ENCODE measurements around the gene SLC9A5.

SLC9A5 gene

GRCh38 chr16:67248401-67249177 lies at the start of gene SLC9A5:
Gene SLC9A5 (plus strand): TSS chr16:67248979. CDS start chr16:67249015, 36 bp downstream.
- peak in 1 of 2 donors; percentile 22 for DNase-seq (ENCODE audit: low read depth in 1 of 2, low spot score in 1 of 2)

- DNase-seq (ENCODE audit: low read depth in 1 of 2, low spot score in 1 of 2), result no peak
Observed at GRCh38 chr16:67199011-67199807, 49.6 kb upstream of the SLC9A5 start, which contains the start of gene ELMO3. Gene ELMO3 (plus strand): TSS chr16:67199131. CDS start chr16:67199327, 196 bp downstream.

GRCh38 chr16:67199808-67200198 lies 49.0 kb upstream of the SLC9A5 start:
- DNase-seq (ENCODE audit: low read depth in 1 of 2, low spot score in 1 of 2), result no peak

- DNase-seq (ENCODE audit: low read depth in 1 of 2, low spot score in 1 of 2), result no peak
Observed at GRCh38 chr16:67200491-67200890, 48.3 kb upstream of the SLC9A5 start.

GRCh38 chr16:67201411-67202345 lies 47.1 kb upstream of the SLC9A5 start:
- no peak for DNase-seq (ENCODE audit: low read depth in 1 of 2, low spot score in 1 of 2)

DNA sequence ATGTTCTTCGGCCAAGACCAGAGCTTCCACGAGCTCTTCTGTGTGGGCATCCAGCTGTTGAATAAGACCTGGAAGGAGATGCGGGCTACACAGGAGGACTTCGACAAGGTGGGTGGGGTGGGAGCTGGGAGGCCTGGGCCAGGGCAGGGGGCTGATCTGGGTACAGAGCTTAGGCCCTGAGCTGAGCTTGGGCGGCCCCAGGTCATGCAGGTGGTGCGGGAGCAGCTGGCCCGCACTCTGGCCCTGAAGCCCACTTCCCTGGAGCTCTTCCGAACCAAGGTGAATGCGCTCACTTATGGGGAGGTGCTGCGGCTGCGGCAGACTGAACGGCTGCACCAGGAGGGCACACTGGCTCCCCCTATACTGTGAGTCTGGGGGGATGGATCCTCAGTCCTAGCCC lies 46.4 kb upstream of the SLC9A5 start:
- DNase-seq (ENCODE audit: low read depth in 1 of 2, low spot score in 1 of 2), result no peak

DNA sequence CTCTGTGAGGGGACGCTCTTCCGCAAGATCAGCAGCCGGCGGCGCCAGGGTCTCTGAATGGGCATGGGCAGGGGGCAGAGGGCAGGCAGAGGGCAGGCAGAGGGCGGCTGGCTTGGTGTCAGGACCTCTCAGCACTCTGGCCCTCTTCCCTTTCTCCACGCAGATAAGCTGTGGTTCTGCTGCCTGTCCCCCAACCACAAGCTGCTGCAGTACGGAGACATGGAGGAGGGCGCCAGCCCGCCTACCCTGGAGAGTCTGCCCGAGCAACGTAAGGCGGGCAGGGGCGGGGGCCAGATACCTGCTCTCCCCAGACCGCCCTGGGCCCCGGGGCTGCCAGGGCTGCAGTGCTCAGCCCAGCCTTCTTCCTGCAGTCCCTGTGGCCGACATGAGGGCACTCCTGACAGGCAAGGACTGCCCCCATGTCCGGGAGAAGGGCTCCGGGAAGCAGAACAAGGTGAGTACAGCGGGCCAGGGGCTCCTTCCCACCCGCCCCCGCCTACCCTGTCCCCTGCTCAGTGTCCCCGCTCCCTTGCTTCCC lies 45.8 kb upstream of the SLC9A5 start:
- DNase-seq (ENCODE audit: low read depth in 1 of 2, low spot score in 1 of 2), result no peak

- DNase-seq (ENCODE audit: low read depth in 1 of 2, low spot score in 1 of 2), result no peak
Observed at GRCh38 chr16:67204076-67204475, 44.7 kb upstream of the SLC9A5 start.

DNA sequence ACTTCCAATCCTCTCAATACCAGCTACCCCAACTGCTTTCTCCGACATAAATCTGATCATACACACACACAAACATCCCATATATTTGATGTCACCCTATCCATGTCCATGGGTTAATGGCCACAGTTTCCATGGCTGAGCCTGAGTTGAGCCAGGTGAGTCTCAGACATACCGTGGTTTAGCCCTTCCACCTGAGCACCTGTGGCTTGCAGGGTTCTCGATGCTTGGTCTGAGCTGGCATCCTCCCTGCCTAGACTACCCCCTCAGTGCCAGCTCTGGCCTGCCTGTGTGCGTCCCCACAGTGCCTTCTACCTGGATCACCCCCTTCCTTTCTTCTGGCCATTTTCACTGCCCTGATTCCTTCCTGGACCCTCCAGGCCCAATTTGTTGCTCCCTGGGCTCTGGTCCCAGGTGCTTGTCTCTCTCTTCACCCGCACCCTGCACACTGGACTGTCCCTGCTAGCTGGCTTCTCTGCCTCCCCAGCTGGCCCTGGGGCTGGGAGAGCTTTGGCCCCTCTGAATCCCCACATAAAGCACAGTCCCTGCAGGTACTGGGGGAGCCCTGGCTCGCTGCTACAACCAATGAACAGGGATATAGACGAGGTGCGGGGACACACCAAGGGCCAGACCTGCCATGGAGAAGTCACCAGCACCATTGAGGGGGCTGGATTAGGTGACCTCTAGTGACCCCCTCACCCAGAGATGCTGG lies 42.5 kb upstream of the SLC9A5 start:
- no peak for DNase-seq (ENCODE audit: low read depth in 1 of 2, low spot score in 1 of 2)

- DNase-seq (ENCODE audit: low read depth in 1 of 2, low spot score in 1 of 2), result no peak
Observed at GRCh38 chr16:67206838-67207248, 41.9 kb upstream of the SLC9A5 start.

DNA sequence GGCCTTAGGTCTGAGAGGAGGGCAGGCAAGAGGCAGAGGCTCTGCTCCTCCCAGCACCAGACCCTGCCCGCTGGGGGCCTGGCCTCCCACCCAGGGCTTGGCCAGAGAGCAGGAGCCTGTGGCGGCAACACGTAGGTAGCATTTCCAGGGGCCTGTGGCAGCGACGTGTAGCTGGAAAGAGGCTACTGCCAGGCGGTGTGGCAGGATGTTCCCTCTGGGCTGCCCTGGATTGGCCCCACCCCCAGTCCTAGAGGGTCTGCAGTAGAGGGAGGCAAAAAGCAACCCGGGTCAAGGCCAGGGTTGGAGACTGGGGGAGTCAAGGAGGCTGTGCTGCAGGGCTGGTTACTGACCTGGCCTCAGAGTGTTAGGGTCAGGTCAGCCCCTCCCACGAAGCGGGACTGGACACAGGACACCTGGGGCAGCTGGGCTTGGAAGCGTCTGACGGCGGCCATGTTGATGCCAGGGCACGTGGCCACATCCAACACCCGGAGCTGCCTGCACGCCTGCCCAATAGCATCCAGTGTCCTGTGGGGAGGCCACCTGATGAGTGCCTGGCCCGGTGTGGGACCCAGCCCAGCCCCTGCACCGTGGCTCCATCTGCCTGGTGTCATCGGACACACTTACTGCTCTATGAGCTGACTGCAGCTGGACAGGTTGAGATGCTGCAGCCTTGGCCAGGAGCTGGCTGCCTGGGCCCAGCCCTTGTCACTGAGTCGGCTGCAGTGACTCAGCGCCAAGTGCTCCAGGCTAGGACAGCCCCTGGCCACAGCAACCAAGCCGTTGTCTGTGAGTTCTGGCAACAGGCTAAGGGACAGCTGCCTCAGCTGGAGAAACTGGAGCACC lies 41.3 kb upstream of the SLC9A5 start:
- no peak for DNase-seq (ENCODE audit: low read depth in 1 of 2, low spot score in 1 of 2)

DNA sequence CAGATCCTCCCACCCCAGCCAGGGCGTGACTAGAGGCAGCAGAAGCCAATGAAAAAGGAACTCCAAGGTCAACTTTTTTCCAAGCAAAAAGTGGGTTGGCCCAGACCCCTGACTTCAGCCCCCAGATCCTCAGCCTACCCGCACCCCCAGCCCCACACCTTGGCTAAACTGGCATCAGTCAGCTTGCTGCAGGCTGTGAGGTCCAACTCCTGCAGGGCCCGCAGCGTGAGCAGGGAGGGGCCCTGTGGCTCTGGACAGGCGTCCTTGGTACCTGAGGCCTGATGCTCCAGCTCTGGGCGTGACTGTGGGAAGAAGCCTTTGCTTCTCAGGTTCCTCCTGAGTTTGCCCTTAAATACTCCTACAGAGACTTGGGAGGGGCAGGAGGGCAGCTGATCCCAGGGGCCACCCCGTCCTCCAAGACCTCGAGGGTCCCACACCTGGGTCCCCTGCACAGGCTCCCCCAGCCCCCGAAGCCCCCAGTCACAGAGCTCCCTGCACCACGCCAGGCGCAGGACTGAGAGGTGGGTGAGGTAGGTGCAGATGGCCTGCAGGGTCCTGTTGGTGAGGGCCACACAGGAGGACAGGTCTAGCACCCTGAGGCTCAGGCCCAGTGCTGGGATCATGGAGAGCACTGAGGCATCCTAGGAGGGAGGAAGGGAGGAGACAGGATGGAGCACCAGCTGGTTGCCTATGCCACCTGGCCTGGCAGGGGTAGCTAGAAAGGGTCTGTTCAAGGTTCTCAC lies 40.5 kb upstream of the SLC9A5 start:
- DNase-seq (ENCODE audit: low read depth in 1 of 2, low spot score in 1 of 2), result no peak

- DNase-seq (ENCODE audit: low read depth in 1 of 2, low spot score in 1 of 2), result no peak
Observed at GRCh38 chr16:67209565-67209964, 39.2 kb upstream of the SLC9A5 start.

GRCh38 chr16:67210069-67210937 lies 38.5 kb upstream of the SLC9A5 start:
- DNase-seq (ENCODE audit: low read depth in 1 of 2, low spot score in 1 of 2), result no peak

GRCh38 chr16:67211674-67212073 lies 37.1 kb upstream of the SLC9A5 start:
- no peak for DNase-seq (ENCODE audit: low read depth in 1 of 2, low spot score in 1 of 2)

DNA sequence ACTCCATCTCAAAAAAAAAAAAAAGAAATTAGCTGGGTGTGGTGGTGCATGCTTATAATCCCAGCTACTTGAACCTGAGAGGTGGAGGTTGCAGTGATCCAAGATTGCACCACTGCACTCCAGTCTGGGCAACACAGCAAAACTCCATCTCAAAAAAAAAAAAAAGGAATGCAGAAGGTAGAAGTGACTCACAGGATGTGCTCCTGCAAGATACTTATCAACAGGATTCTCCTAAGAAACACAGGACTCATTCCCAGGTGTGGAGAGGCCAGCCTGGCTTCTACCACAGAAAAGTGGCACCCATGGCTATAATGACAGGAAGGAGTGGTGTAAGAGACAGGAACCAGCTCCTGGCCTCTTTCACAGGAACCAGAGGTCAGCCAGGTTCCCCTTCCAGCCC lies 36.0 kb upstream of the SLC9A5 start:
- no peak for DNase-seq (ENCODE audit: low read depth in 1 of 2, low spot score in 1 of 2)

- DNase-seq (ENCODE audit: low read depth in 1 of 2, low spot score in 1 of 2), result no peak
Observed at GRCh38 chr16:67213197-67214019, 35.4 kb upstream of the SLC9A5 start.
